Mesenchymal stem cell (in vitro differentiated cells and primary cell): Measurements from ENCODE around the gene NDUFA8.

Experiments
- DNase-seq: peaks from one replicate; pipeline ENCODE4 v3.0.0-alpha.2; 2013
- H2AFZ ChIP-seq: one replicate; pipeline ENCODE4 v1.6.1; 2013; ENCODE audit warnings: low read depth, mild to moderate bottlenecking, control low read depth, inconsistent platforms, low read length, moderate library complexity
- H2AK5ac ChIP-seq: 2 replicates; pipeline ENCODE4 v1.6.1; 2013; ENCODE audit warnings: low read length, moderate library complexity, mild to moderate bottlenecking, inconsistent platforms; ENCODE audit not compliant: severe bottlenecking
- H2BK120ac ChIP-seq: one replicate; pipeline ENCODE4 v1.6.1; 2013; ENCODE audit warnings: low read depth, mild to moderate bottlenecking, inconsistent platforms, low read length, moderate library complexity
- H2BK12ac ChIP-seq, 2 experiments: one replicate each; pipeline ENCODE4 v1.6.1; 2013; ENCODE audit warnings: inconsistent platforms in 2 of 2, low read length in 2 of 2, mild to moderate bottlenecking in 2 of 2, moderate library complexity in 2 of 2, control low read depth in 1 of 2
- H2BK15ac ChIP-seq: one replicate; pipeline ENCODE4 v1.6.1; 2013; ENCODE audit warnings: mild to moderate bottlenecking, low read depth, inconsistent platforms; ENCODE audit not compliant: poor library complexity, severe bottlenecking
- H2BK5ac ChIP-seq: 2 replicates; pipeline ENCODE4 v1.6.1; 2013; ENCODE audit warnings: low read depth, mild to moderate bottlenecking, low read length, control low read depth, inconsistent platforms; ENCODE audit not compliant: poor library complexity, severe bottlenecking
- H3K14ac ChIP-seq, 2 experiments: one replicate each; pipeline ENCODE4 v1.6.1; 2013; ENCODE audit warnings: inconsistent platforms in 2 of 2, low read length in 2 of 2, control low read depth in 1 of 2, mild to moderate bottlenecking in 1 of 2, moderate library complexity in 1 of 2
- H3K18ac ChIP-seq, 2 experiments: one replicate each; pipeline ENCODE4 v1.6.1; 2013; ENCODE audit warnings: inconsistent platforms in 2 of 2, low read length in 2 of 2, control low read depth in 1 of 2, low read depth in 1 of 2, mild to moderate bottlenecking in 1 of 2
- H3K23ac ChIP-seq, 2 experiments: one replicate each; pipeline ENCODE4 v1.6.1; 2013; ENCODE audit warnings: inconsistent platforms in 2 of 2, low read length in 2 of 2, mild to moderate bottlenecking in 2 of 2, moderate library complexity in 2 of 2, control low read depth in 1 of 2
- H3K27ac ChIP-seq: 2 replicates; pipeline ENCODE4 v1.5.1; 2013; ENCODE audit warnings: mild to moderate bottlenecking, moderate library complexity, low read length, control low read depth, inconsistent platforms; ENCODE audit not compliant: poor library complexity, severe bottlenecking
- H3K27me3 ChIP-seq, 2 experiments: 2 replicates each; pipeline versions ENCODE4 v1.6.1 to v1.7.0; 2013; ENCODE audit warnings: low read length in 2 of 2, mild to moderate bottlenecking in 2 of 2, moderate library complexity in 2 of 2, control low read depth in 1 of 2, inconsistent platforms in 1 of 2; ENCODE audit not compliant: control insufficient read depth in 1 of 2, insufficient read depth in 1 of 2
- H3K36me3 ChIP-seq, 2 experiments: 2 replicates each; pipeline versions ENCODE4 v1.6.1 to v1.7.0; 2013; ENCODE audit warnings: low read length in 2 of 2, control low read depth in 1 of 2, inconsistent platforms in 1 of 2, low read depth in 1 of 2, mild to moderate bottlenecking in 1 of 2; ENCODE audit not compliant: insufficient read depth in 2 of 2, control insufficient read depth in 1 of 2
- H3K4ac ChIP-seq, 2 experiments: one replicate each; pipeline ENCODE4 v1.6.1; 2013; ENCODE audit warnings: inconsistent platforms in 2 of 2, low read length in 2 of 2, mild to moderate bottlenecking in 2 of 2, moderate library complexity in 2 of 2, control low read depth in 1 of 2, low read depth in 1 of 2
- H3K4me1 ChIP-seq: 2 replicates; pipeline ENCODE4 v1.6.1; 2013; ENCODE audit warnings: low read depth, low read length, control low read depth; ENCODE audit not compliant: control insufficient read depth, insufficient read depth
- H3K4me2 ChIP-seq: 2 replicates; pipeline ENCODE4 v1.6.1; 2013; ENCODE audit warnings: low read length, mild to moderate bottlenecking, inconsistent platforms; ENCODE audit not compliant: poor library complexity, severe bottlenecking
- H3K4me3 ChIP-seq, 2 experiments: 2 replicates each; pipeline versions ENCODE4 v1.5.1 to v1.7.0; 2013; ENCODE audit warnings: low read length in 2 of 2, mild to moderate bottlenecking in 2 of 2, control low read depth in 1 of 2, low read depth in 1 of 2; ENCODE audit not compliant: insufficient read depth in 1 of 2
- H3K79me1 ChIP-seq: replicated peaks from 2 replicates; pipeline ENCODE4 v1.6.1; 2013; ENCODE audit warnings: mild to moderate bottlenecking, control low read depth, low read length, inconsistent platforms; ENCODE audit not compliant: poor library complexity, severe bottlenecking
- H3K9ac ChIP-seq: 2 replicates; pipeline ENCODE4 v1.7.0; 2013; ENCODE audit warnings: mild to moderate bottlenecking, low read length, moderate library complexity
- H3K9me3 ChIP-seq: 2 replicates; pipeline ENCODE4 v1.7.0; 2013; ENCODE audit warnings: mild to moderate bottlenecking, low read length; ENCODE audit not compliant: control insufficient read depth
- H4K8ac ChIP-seq: one replicate; pipeline ENCODE4 v1.6.1; 2013; ENCODE audit warnings: inconsistent platforms, mild to moderate bottlenecking, low read length, moderate library complexity
- H4K91ac ChIP-seq: one replicate; pipeline ENCODE4 v1.6.1; 2013; ENCODE audit warnings: mild to moderate bottlenecking, low read length, inconsistent platforms
- WGBS: methylation state at CpG from one replicate; pipeline ENCODE4 v1.1.7; 2013; ENCODE audit warnings: mixed read lengths; 5-methylcytosine and 5-hydroxymethylcytosine counted together

NDUFA8 gene

DNA sequence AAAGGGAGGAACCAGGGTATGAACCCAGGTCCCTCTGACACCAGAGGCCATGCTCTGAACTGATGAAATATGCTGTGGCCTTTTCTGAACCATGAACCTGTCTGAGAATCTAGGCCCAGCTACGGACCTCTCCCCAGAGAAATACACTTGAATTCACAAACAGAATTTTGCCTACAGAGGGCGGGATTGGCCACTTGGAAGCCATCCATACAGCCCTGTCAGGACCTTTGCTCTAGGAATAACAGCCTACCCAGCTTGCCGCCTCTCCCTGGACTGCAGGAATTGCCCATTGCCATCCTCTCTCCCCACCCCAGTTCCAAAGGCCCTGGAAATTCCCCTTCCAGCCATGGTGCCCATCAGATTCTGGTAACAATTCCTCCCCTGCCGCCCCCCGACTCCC lies 26.7 kb upstream of the NDUFA8 start:
- H3K23ac ChIP-seq = no peak overlapping the region
- no peaks in the 10 kb centered on the region for H3K79me1 ChIP-seq
- H4K8ac ChIP-seq = no peak overlapping the region
- no peak overlapping the region for H3K4me2 ChIP-seq
- H2BK12ac ChIP-seq = no peak overlapping the region
- H3K18ac ChIP-seq = no peak overlapping the region
- no peak overlapping the region for H3K4ac ChIP-seq
- no peak overlapping the region for H4K91ac ChIP-seq
- H2AK5ac ChIP-seq = no peak overlapping the region
- H3K14ac ChIP-seq = no peak overlapping the region
- H2BK15ac ChIP-seq = no peak overlapping the region
- no peak overlapping the region for H2AFZ ChIP-seq
- H2BK5ac ChIP-seq = no peak overlapping the region
- no peaks in the 10 kb centered on the region for H3K4me1 ChIP-seq
- 74% methylated on average over 5 of the region's 5 CpGs for WGBS
- no peak overlapping the region for H3K4me3 ChIP-seq
- peaks cover 34 to 39% of the 10 kb centered on the region in 2 experiments for H3K27me3 ChIP-seq
- no peak overlapping the region for H3K27ac ChIP-seq
- H2BK120ac ChIP-seq = no peak overlapping the region
- no peaks in the 10 kb centered on the region for H3K36me3 ChIP-seq
- no peak overlapping the region for H3K9ac ChIP-seq
- no peak for DNase-seq
- H3K9me3 ChIP-seq = no peaks in the 10 kb centered on the region

DNA sequence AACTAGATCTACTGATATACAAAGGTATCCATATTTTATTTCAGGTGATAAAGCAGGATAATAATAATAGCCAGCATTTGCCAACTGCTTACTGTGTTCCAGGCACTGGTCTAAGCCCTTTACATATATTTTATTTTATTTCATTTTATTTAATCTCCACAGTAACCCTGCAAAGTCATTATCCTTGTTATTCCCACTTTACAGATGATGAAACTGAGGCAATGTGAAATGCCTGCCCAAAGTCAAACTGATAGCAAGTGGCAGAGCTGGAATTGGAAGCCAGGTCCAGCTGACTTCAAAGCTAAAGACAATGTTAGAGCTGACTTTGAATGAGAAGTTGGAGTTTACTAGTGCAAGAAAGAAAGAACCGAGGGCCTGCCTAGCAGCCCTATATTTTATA lies 25.0 kb upstream of the NDUFA8 start:
- Histone ChIP-seq H3K4ac (no peak overlapping the region), H3K27me3 (peaks cover 40% of the 10 kb centered on the region in 2 experiments), H3K18ac (no peak overlapping the region), H3K4me2 (no peak overlapping the region), H2BK120ac (no peak overlapping the region), H2AK5ac (no peak overlapping the region), H3K36me3 (no peaks in the 10 kb centered on the region), H3K79me1 (no peaks in the 10 kb centered on the region), H3K14ac (no peak overlapping the region), H2BK5ac (no peak overlapping the region), H2BK15ac (no peak overlapping the region), H4K8ac (no peak overlapping the region), H4K91ac (no peak overlapping the region), H3K4me3 (no peak overlapping the region), H3K9me3 (no peaks in the 10 kb centered on the region), H3K9ac (no peak overlapping the region), H3K23ac (no peak overlapping the region), H3K27ac (no peak overlapping the region), H2AFZ (no peak overlapping the region), H2BK12ac (no peak overlapping the region), H3K4me1 (no peaks in the 10 kb centered on the region)
- no CpG with 5 or more reads among the region's 1 CpG for WGBS
- no peak for DNase-seq

DNA sequence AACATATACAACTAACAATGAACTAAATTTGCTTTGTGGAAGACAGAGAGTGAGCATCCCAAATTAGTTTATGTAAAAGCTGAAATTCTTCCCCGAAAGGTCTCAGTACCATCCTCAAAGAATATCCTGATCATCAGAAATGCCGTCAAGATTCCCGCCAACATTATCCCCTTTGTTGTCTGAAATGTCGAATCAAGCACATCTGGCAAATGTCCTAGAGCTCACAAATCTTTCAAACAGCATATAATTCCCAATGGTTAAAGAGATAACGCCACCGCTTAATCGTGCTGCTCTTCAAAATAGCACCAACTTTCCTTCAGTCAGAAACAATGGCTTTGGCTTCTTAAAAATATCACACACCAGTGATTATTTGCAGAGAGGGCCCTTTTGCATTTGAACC lies 23.9 kb upstream of the NDUFA8 start:
- H3K9ac ChIP-seq = no peak overlapping the region
- no peak overlapping the region for H4K91ac ChIP-seq
- H3K18ac ChIP-seq = no peak overlapping the region
- no peak overlapping the region for H3K23ac ChIP-seq
- DNase-seq = no peak
- H3K79me1 ChIP-seq = no peaks in the 10 kb centered on the region
- no peak overlapping the region for H2BK12ac ChIP-seq
- no peak overlapping the region for H2BK120ac ChIP-seq
- H3K36me3 ChIP-seq = no peaks in the 10 kb centered on the region
- no peak overlapping the region for H3K27ac ChIP-seq
- no peaks in the 10 kb centered on the region for H3K4me1 ChIP-seq
- no peak overlapping the region for H3K14ac ChIP-seq
- H2BK5ac ChIP-seq = no peak overlapping the region
- H3K4me3 ChIP-seq = no peak overlapping the region
- H3K27me3 ChIP-seq = peaks cover 40 to 48% of the 10 kb centered on the region in 2 experiments
- no peak overlapping the region for H4K8ac ChIP-seq
- H2BK15ac ChIP-seq = no peak overlapping the region
- no peaks in the 10 kb centered on the region for H3K9me3 ChIP-seq
- no peak overlapping the region for H2AK5ac ChIP-seq
- no peak overlapping the region for H3K4ac ChIP-seq
- H3K4me2 ChIP-seq = no peak overlapping the region
- H2AFZ ChIP-seq = no peak overlapping the region
- WGBS = 83% methylated on average over 7 of the region's 7 CpGs

DNA sequence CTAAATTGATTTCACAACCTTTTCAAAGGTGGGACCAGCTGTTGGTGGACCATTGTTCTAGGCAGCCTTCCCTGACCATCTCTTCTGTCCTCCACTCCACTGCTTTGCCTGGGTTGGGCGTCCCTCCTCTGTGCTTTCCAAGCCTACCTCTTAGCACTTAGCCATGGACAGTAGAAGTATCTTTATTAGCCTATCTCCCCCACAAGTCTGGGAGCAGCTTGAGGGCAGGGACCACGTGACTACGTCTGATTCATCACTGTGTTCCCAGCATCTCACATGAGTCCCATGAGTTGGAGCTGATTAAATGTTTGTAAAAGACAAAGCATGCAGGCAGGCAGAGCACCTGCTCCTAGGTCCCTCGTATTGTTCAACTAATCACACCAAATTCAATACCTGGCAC lies 21.1 kb upstream of the NDUFA8 start:
- no peak overlapping the region for H3K14ac ChIP-seq
- H3K4me2 ChIP-seq = no peak overlapping the region
- H3K4me3 ChIP-seq = no peak overlapping the region
- no peaks in the 10 kb centered on the region for H3K36me3 ChIP-seq
- H2BK5ac ChIP-seq = no peak overlapping the region
- no peak overlapping the region for H3K4ac ChIP-seq
- no peak overlapping the region for H2AK5ac ChIP-seq
- H3K79me1 ChIP-seq = no peaks in the 10 kb centered on the region
- WGBS = 29% methylated on average over 3 of the region's 4 CpGs
- peak; percentile 72 for DNase-seq
- no peak overlapping the region for H4K8ac ChIP-seq
- H3K9ac ChIP-seq = no peak overlapping the region
- H3K9me3 ChIP-seq = no peaks in the 10 kb centered on the region
- no peak overlapping the region for H2AFZ ChIP-seq
- H2BK12ac ChIP-seq = no peak overlapping the region
- H3K27me3 ChIP-seq = peaks cover 40 to 51% of the 10 kb centered on the region in 2 experiments
- H3K23ac ChIP-seq = no peak overlapping the region
- no peak overlapping the region for H3K27ac ChIP-seq
- no peak overlapping the region for H2BK15ac ChIP-seq
- H3K18ac ChIP-seq = no peak overlapping the region
- no peaks in the 10 kb centered on the region for H3K4me1 ChIP-seq
- H4K91ac ChIP-seq = no peak overlapping the region
- H2BK120ac ChIP-seq = no peak overlapping the region
